ENCODE data around the gene CST5.

CST5 gene

DNA sequence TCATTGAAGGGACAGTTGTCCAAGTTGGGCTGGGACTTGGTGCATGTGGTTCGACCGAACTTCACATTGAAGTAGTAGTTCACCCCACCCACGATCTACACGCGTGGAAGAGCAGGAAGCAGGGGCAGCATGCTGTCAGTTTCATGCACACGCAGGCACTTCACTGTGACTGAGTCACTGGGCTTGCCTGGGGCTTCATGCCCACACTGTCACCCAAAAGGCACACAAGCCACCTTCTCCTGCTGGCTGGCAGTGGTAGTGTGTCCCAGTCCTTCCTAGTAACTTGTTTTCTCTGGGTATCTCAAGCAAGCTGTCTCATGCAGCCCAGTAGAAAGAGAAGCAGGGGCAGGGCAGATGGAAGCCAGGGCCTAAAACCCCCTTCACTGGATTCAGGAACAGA, 2.0 kb downstream of the CST5 start:
- TF ChIP-seq, protein P1, sequence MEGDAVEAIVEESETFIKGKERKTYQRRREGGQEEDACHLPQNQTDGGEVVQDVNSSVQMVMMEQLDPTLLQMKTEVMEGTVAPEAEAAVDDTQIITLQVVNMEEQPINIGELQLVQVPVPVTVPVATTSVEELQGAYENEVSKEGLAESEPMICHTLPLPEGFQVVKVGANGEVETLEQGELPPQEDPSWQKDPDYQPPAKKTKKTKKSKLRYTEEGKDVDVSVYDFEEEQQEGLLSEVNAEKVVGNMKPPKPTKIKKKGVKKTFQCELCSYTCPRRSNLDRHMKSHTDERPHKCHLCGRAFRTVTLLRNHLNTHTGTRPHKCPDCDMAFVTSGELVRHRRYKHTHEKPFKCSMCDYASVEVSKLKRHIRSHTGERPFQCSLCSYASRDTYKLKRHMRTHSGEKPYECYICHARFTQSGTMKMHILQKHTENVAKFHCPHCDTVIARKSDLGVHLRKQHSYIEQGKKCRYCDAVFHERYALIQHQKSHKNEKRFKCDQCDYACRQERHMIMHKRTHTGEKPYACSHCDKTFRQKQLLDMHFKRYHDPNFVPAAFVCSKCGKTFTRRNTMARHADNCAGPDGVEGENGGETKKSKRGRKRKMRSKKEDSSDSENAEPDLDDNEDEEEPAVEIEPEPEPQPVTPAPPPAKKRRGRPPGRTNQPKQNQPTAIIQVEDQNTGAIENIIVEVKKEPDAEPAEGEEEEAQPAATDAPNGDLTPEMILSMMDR (IDR thresholded peaks at IDR 0.05; ENCODE audit: extremely low read depth, missing control alignments), result no peak
- DNase-seq (ENCODE audit: low spot score), result no peak

DNA sequence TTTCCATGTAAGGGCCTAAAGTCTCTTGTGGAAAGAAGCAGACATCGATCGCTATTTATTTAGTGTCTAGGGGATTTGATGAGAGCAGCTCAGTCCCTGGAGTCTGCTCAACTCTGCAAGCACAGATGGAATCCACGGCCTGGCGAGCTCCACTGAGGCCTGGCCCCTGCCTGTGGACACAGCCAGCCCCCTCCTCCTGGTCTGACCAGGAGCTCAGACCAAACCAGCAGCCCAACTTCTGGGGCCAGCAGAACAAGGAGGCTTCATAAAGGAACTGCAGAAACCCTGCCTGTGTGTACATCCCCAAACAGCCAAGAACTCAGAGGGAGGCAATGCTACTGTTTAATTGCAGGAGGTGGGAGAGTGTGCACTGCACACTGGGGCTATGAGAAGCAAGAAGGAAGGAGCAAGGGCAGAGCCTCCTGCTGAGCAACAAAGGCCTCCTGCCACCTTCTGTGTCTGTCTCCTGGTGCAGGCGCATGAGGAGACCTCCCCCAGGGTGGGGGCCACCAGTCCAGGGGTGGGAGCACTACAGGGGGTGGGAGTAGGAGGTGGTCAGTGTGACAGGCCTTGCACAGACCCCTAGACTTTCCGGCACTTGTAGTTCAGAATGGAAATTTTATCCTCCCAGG, 3.8 kb downstream of the CST5 start:
- TF ChIP-seq, protein P1 (IDR thresholded peaks at IDR 0.05; ENCODE audit: extremely low read depth, missing control alignments), result no peak
- DNase-seq (ENCODE audit: low spot score), result no peak

- TF ChIP-seq, protein P1 (IDR thresholded peaks at IDR 0.05; ENCODE audit: extremely low read depth, missing control alignments), result no peak
- no peak for DNase-seq (ENCODE audit: low spot score)
These were observed 4.8 kb downstream of the CST5 start for GRCh38 chr20:23874747-23875146.

DNA sequence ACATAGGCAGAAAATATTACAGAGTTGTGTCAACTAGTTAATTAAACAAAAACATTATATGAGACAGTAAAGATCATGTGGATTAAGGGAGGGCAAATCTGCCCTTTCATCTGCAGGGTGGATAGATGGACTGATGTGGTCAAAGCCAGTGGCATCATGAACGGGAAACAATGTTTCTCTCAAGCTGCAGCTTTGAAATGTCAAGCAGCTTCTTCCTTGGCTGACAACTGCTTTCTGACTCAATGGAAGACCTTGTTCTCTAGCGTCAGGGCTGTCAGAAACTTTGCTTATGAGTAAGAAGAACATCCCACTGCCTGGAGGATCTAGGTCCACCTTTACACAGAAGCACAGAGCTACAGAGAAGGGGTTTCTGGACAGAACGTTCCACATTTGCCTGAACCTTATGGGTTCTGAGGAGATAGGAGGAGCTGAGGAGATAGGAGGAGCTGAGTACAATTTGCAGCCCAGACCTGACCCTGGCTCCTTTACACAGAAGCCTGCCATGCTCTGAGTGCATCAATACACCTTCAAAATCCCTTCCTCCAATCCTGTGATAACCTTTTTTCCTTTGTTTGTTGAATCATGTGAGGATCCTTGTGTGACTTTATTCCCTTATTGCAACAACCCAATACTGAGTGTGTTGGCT, 6.1 kb downstream of the CST5 start:
- TF ChIP-seq, protein P1 (IDR thresholded peaks at IDR 0.05; ENCODE audit: extremely low read depth, missing control alignments), result no peak

DNA sequence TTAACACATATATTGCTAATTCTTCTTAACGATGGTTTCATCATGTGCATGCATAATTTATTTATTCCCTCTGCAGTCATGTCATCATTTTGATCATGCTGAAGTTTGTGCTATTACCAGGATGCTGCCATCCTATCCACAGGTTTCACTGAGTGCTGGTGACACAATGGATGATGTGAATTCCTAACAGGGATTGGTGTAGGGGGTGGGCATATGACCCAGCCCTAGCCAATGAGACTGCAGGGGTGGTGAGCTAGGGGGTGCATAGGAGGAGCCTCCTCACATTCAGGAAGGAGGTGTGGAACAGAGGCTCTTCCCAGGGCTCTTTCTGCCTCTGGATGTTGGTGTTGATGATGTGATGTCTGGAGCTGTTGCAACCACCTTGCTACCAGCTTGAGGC, 7.5 kb downstream of the CST5 start:
- TF ChIP-seq, protein P1 (IDR thresholded peaks at IDR 0.05; ENCODE audit: extremely low read depth, missing control alignments), result no peak
- no peak for DNase-seq (ENCODE audit: low spot score)

More for the DNA sequence above, 6.1 kb downstream of the CST5 start:
- no peak for DNase-seq (ENCODE audit: low spot score)

- no peak for DNase-seq (ENCODE audit: low spot score)
- TF ChIP-seq, protein P1 (IDR thresholded peaks at IDR 0.05; ENCODE audit: extremely low read depth, missing control alignments), result no peak
These were observed 9.1 kb downstream of the CST5 start for GRCh38 chr20:23870461-23870860.

DNA sequence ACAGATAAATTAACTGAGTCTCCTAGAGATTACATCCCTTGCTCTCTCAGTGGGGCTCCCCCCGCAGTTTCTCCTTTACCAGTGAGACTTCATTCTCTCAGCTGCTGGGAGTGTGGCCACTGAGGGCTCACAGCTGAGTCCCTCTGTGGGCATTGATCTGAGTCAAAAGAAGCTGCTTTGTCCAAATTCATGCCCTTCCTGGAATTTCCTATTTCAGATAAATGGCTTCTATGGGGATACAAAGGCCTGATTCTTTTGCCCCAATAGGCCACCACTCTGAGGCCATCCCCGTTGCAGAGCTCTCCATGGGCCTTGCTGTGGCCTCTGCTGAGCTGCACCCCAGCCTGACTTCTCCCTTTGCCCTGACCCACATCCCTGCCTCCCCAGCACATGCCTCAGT, 10.0 kb downstream of the CST5 start:
- DNase-seq (ENCODE audit: low spot score), result no peak
- TF ChIP-seq, protein P1 (IDR thresholded peaks at IDR 0.05; ENCODE audit: extremely low read depth, missing control alignments), result no peak
